Measurements from ENCODE around the gene MAGEC1. TPM values are rescaled to one million over a fixed set of nuclear protein-coding genes. Genes with fewer than 3 reads are reported as not detected.

The MAGEC1 gene, protein sequence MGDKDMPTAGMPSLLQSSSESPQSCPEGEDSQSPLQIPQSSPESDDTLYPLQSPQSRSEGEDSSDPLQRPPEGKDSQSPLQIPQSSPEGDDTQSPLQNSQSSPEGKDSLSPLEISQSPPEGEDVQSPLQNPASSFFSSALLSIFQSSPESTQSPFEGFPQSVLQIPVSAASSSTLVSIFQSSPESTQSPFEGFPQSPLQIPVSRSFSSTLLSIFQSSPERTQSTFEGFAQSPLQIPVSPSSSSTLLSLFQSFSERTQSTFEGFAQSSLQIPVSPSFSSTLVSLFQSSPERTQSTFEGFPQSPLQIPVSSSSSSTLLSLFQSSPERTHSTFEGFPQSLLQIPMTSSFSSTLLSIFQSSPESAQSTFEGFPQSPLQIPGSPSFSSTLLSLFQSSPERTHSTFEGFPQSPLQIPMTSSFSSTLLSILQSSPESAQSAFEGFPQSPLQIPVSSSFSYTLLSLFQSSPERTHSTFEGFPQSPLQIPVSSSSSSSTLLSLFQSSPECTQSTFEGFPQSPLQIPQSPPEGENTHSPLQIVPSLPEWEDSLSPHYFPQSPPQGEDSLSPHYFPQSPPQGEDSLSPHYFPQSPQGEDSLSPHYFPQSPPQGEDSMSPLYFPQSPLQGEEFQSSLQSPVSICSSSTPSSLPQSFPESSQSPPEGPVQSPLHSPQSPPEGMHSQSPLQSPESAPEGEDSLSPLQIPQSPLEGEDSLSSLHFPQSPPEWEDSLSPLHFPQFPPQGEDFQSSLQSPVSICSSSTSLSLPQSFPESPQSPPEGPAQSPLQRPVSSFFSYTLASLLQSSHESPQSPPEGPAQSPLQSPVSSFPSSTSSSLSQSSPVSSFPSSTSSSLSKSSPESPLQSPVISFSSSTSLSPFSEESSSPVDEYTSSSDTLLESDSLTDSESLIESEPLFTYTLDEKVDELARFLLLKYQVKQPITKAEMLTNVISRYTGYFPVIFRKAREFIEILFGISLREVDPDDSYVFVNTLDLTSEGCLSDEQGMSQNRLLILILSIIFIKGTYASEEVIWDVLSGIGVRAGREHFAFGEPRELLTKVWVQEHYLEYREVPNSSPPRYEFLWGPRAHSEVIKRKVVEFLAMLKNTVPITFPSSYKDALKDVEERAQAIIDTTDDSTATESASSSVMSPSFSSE
- total RNA-seq = not detected in 2 replicates

DNA sequence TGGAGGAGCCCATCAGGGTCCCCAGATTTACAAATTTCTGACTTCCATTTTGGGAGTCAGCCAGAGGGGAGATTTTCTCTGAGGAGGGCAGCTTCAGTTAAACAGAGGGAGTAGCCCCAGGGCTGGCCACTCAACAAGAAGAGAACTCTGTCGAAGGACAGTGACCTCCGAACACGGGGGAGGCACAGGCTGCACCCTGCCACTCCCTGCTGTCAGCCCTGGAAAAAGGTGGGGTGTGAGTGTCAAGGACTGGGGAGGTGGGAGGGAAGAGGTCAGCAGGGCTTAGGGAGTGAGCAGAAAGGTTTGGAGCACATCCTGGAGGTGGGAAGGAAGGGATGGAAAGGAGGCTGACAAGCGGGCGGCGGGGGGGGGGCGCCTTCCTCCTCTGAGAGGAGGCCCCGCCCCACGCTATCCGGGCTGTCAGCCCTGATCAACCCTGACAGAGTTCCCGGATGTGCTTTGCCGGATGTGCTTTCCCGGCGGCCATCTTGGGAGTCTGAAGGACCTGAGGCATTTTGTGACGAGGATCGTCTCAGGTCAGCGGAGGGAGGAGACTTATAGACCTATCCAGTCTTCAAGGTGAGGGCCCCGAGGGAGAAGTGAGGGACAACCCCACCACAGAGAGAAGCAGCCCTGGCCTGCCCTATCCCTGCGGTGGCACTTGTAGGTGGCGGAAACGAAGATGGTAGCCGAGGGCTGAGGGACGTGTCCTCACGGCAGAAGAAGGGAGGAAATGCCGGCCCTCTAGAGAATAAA lies at the start of gene MAGEC1:
MAGEC1 (plus strand) TSS at position 495 of the 756 bp plus-strand sequence. CDS start 1,179 bp downstream, outside the sequence.

Other genes starting within 250 kb of the MAGEC1 start
- gene SPANXD, start 205.2 kb upstream of the MAGEC1 start, total RNA-seq = not detected in 2 replicates
- gene MAGEC3, start 65.6 kb upstream of the MAGEC1 start, total RNA-seq = not detected in 2 replicates